Endothelial cell of umbilical vein (primary cell): ENCODE measurements around the gene FUT8. TPM values are rescaled to one million over a fixed set of nuclear protein-coding genes. Genes with fewer than 3 reads are reported as not detected.

Source experiments
- BruUV-seq: library from RNA; stranded (reverse); fragments of 400-500 nt; replicated peaks from 2 replicates; lab custom pipeline; 2021; lab: Mats Ljungman, UMichigan
- CTCF ChIA-PET: fragments of 300-600, 350-600 bp; sonication (Branson Sonifier 250); formaldehyde crosslinking; loops from one replicate; lab custom pipeline; 2021; ENCODE audit warnings: antibody characterized with exemption, inconsistent platforms; lab: Charles Lee
- POLR2A ChIA-PET: fragments of 300-600, 350-600 bp; sonication (Branson Sonifier 250); formaldehyde crosslinking; loops from one replicate; lab custom pipeline; 2021; ENCODE audit warnings: antibody characterized with exemption, inconsistent platforms; lab: Charles Lee
- DNase-seq: peaks from one replicate; pipeline ENCODE4 v3.0.0-alpha.2; 2011; ENCODE audit warnings: low read depth, low spot score
- FAIRE-seq: peaks from 2 replicates; lab custom pipeline; 2011; peaks lifted over from hg19 to GRCh38; lab: Jason Lieb, UNC
- H2AFZ ChIP-seq: 2 replicates; pipeline ENCODE4 v1.6.0; 2012; ENCODE audit warnings: low read depth, low read length, control low read depth, inconsistent platforms
- H3K27ac ChIP-seq: 2 replicates; pipeline ENCODE4 v1.5.1; 2011; ENCODE audit warnings: low read depth, mild to moderate bottlenecking, control low read depth, low read length, moderate library complexity; ENCODE audit not compliant: insufficient read depth
- H3K27me3 ChIP-seq, 2 experiments: 2 replicates each; pipeline versions ENCODE4 v1.6.0 to v1.6.1; 2011; ENCODE audit warnings: low read length in 2 of 2, mixed read lengths in 1 of 2; ENCODE audit not compliant: control insufficient read depth in 2 of 2, insufficient read depth in 2 of 2
- H3K36me3 ChIP-seq, 2 experiments: 2 replicates in 1 of 2; 3 replicates in 1 of 2; pipeline ENCODE4 v1.5.1; 2011; ENCODE audit warnings: low read length in 2 of 2, mild to moderate bottlenecking in 1 of 2, moderate library complexity in 1 of 2; ENCODE audit not compliant: control insufficient read depth in 2 of 2, insufficient read depth in 2 of 2; ENCODE audit errors: extremely low read depth in 1 of 2
- H3K4me1 ChIP-seq: 3 replicates; pipeline ENCODE4 v1.5.1; 2011; ENCODE audit warnings: mild to moderate bottlenecking, low read length; ENCODE audit not compliant: control insufficient read depth, insufficient read depth; ENCODE audit errors: extremely low read depth
- H3K4me2 ChIP-seq: 2 replicates; pipeline ENCODE4 v1.6.1; 2011; ENCODE audit warnings: low read length, control low read depth, mixed read lengths; ENCODE audit not compliant: insufficient read depth
- H3K4me3 ChIP-seq, 3 experiments: fragments of 200-600 bp in 1 of 3; sonication (generic), shearing (Covaris generic) in 1 of 3; replicated peaks in 1 of 3; 2 replicates each; pipeline ENCODE4 v1.5.1; 2011 to 2016; ENCODE audit warnings: control low read depth in 3 of 3, low read length in 3 of 3, mild to moderate bottlenecking in 2 of 3, inconsistent platforms in 1 of 3, low read depth in 1 of 3, moderate library complexity in 1 of 3; ENCODE audit not compliant: insufficient read depth in 1 of 3
- H3K79me2 ChIP-seq: 2 replicates; pipeline ENCODE4 v1.6.0; 2012; ENCODE audit warnings: low read length, inconsistent platforms; ENCODE audit not compliant: control insufficient read depth, insufficient read depth
- H3K9ac ChIP-seq: replicated peaks from 2 replicates; pipeline ENCODE3; 2011; ENCODE audit warnings: low read length, control low read depth; ENCODE audit not compliant: insufficient read depth; ENCODE audit errors: extremely low read depth
- H3K9me1 ChIP-seq: replicated peaks from 3 replicates; pipeline ENCODE4 v1.6.0; 2011; ENCODE audit warnings: mild to moderate bottlenecking, low read length; ENCODE audit not compliant: control insufficient read depth, insufficient read depth; ENCODE audit errors: extremely low read depth
- H3K9me3 ChIP-seq: replicated peaks from 2 replicates; pipeline ENCODE4 v1.5.1; 2012; ENCODE audit warnings: low read length, inconsistent platforms; ENCODE audit not compliant: control insufficient read depth, insufficient read depth
- H4K20me1 ChIP-seq: replicated peaks from 2 replicates; pipeline ENCODE3; 2011; ENCODE audit warnings: mild to moderate bottlenecking, low read length; ENCODE audit not compliant: control insufficient read depth, insufficient read depth; ENCODE audit errors: extremely low read depth
- CTCF ChIP-seq, 2 donors: IDR thresholded peaks; 1 replicate in 1 of 2; 2 replicates in 1 of 2; pipeline ENCODE4 v1.5.1; 2011; ENCODE audit warnings: low read length in 2 of 2, mild to moderate bottlenecking in 2 of 2, moderate library complexity in 2 of 2, control low read depth in 1 of 2, inconsistent platforms in 1 of 2, low read depth in 1 of 2; ENCODE audit not compliant: insufficient read depth in 1 of 2; ENCODE audit errors: extremely low read depth in 1 of 2
- EZH2 ChIP-seq: IDR thresholded peaks from 2 replicates; pipeline ENCODE4 v1.6.1; 2012; ENCODE audit warnings: borderline replicate concordance, low read depth, mild to moderate bottlenecking, moderate library complexity, low read length, inconsistent platforms; ENCODE audit not compliant: severe bottlenecking
- FOS ChIP-seq: IDR thresholded peaks from 2 replicates; pipeline ENCODE4 v1.6.1; 2011; ENCODE audit warnings: mild to moderate bottlenecking, low read length, moderate library complexity, borderline replicate concordance; ENCODE audit not compliant: insufficient read depth
- GATA2 ChIP-seq: IDR thresholded peaks from 2 replicates; pipeline ENCODE4 v1.7.0; 2011; ENCODE audit warnings: low read depth, mild to moderate bottlenecking, moderate library complexity, mixed read lengths, low read length; ENCODE audit not compliant: insufficient read length, insufficient read depth
- JUN ChIP-seq: IDR thresholded peaks from 2 replicates; pipeline ENCODE4 v1.6.1; 2011; ENCODE audit warnings: borderline replicate concordance, low read depth; ENCODE audit not compliant: insufficient read length, insufficient read depth
- MAX ChIP-seq: IDR thresholded peaks from 2 replicates; pipeline ENCODE4 v1.6.1; 2011; ENCODE audit not compliant: insufficient read depth, insufficient read length
- MYC ChIP-seq: IDR thresholded peaks from one replicate; pipeline ENCODE4 v1.6.1; 2011; ENCODE audit warnings: mild to moderate bottlenecking, low read depth, low read length
- POLR2A ChIP-seq: IDR thresholded peaks from 2 replicates; pipeline ENCODE4 v1.6.1; 2012; ENCODE audit warnings: low read depth, mild to moderate bottlenecking, control low read depth, low read length
- POLR2AphosphoS5 ChIP-seq: IDR thresholded peaks from 2 replicates; pipeline ENCODE4 v1.6.1; 2012; ENCODE audit warnings: low read depth, mild to moderate bottlenecking, control low read depth, low read length, moderate library complexity; ENCODE audit not compliant: insufficient read depth
- dilution Hi-C: fragments of 300-500 bp; cut with MboI; formaldehyde crosslinking; loops from one replicate; pipeline ENCODE4 v1.15.0; 2019; ENCODE audit warnings: low sequenced_read_pairs; ENCODE audit not compliant: extremely low pct_ligation_motif_present
- intact Hi-C: fragments of 100-400 bp; cut with micrococcal nuclease; formaldehyde crosslinking; loops from one replicate; pipeline ENCODE4 v1.10.0; 2022
- polyA plus RNA-seq, 4 experiments: library from polyadenylated mRNA; depleted of rRNA in 3 of 4; stranded (reverse) in 3 of 4; unstranded in 1 of 4; fragments of >200 nt; gene quantifications; 2 replicates each; pipeline versions ENCODE4 v1.2.1 to v1.2.3, GENCODE V29; 2011 to 2012; ENCODE audit warnings: missing spikeins in 1 of 4
- total RNA-seq: library from RNA; stranded (reverse); gene quantifications from 2 replicates; pipeline ENCODE4 v1.2.3, GENCODE V29; 2021

Gene FUT8
- total and polyA plus RNA-seq, 2 donors (not counting 3 experiments of a cell fraction or from before 2014, with no cell fraction given), result 16.7 to 38.8 TPM

- intact Hi-C loops (no loop called here), dilution Hi-C loops (no loop called here)
- Histone ChIP-seq H3K36me3 (no peaks in the 10 kb centered on the region), H3K9me1 (no peaks in the 10 kb centered on the region), H3K9me3 (no peaks in the 10 kb centered on the region), H3K4me1 (no peaks in the 10 kb centered on the region), H3K27me3 (no peaks in the 10 kb centered on the region), H3K27ac (no peak overlapping the region), H4K20me1 (peaks cover 3% of the 10 kb centered on the region), H3K79me2 (peaks cover 28% of the 10 kb centered on the region), H3K4me3 (no peak overlapping the region), H2AFZ (no peak overlapping the region), H3K4me2 (no peak overlapping the region), H3K9ac (no peak overlapping the region)
- TF ChIP-seq GATA2, result no peak
- no peak for TF ChIP-seq EZH2
- TF ChIP-seq JUN, result no peak
- TF ChIP-seq CTCF (IDR thresholded peaks at IDR 0.05; ENCODE audit: extremely low read depth in 1 of 2, insufficient read depth in 1 of 2, low read depth in 1 of 2, low read length in 2 of 2), result no peak
- no peak for TF ChIP-seq MYC
- no peak for TF ChIP-seq POLR2AphosphoS5
- no peak for TF ChIP-seq FOS
- TF ChIP-seq POLR2A, result no peak
- no peak for TF ChIP-seq MAX
- no peak for FAIRE-seq
- DNase-seq, result no peak
- ChIA-PET POLR2A (interaction anchor here (0.6 kb wide), 1 partner anchor 21 kb away, joined by 3 read pairs; no protein-coding TSS in a partner anchor), CTCF (no interaction called here)
- no TSS peak for BruUV-seq
Observed at GRCh38 chr14:65453807-65454480, 41.4 kb downstream of the FUT8 start.
